ENCODE results near the gene IGFLR1.

- TF ChIP-seq CTCF (IDR thresholded peaks at IDR 0.05; ENCODE audit: extremely low read depth in 1 of 2, insufficient read depth in 1 of 2, low read depth in 1 of 2, low read length in 2 of 2) (no peak), POLR2A (IDR thresholded peaks at IDR 0.05; ENCODE audit: low read depth, low read length) (no peak), POLR2AphosphoS5 (IDR thresholded peaks at IDR 0.05; ENCODE audit: insufficient read depth, low read depth, low read length) (no peak), EZH2 (IDR thresholded peaks at IDR 0.05; ENCODE audit: borderline replicate concordance, low read depth, low read length, severe bottlenecking) (no peak), FOS (IDR thresholded peaks at IDR 0.05; ENCODE audit: borderline replicate concordance, insufficient read depth, low read length) (no peak), JUN (IDR thresholded peaks at IDR 0.05; ENCODE audit: borderline replicate concordance, insufficient read depth, insufficient read length, low read depth) (no peak)
These were observed 1.6 kb upstream of the IGFLR1 start for GRCh38 chr19:35743640-35744429.
